Prostate gland (tissue), 2 donors: ENCODE results near the gene PBRM1. TPM values are rescaled to one million over a fixed set of nuclear protein-coding genes. Genes with fewer than 3 reads are reported as not detected.

Experiments used
- DNase-seq: peaks from one replicate; pipeline ENCODE4 v3.0.0-alpha.2; 2019; ENCODE audit warnings: low spot score
- H3K27ac ChIP-seq, 2 donors: fragments of 200-600 bp; sonication (generic); 2 replicates each; pipeline ENCODE4 v1.5.1; 2017 to 2019
- H3K27me3 ChIP-seq: fragments of 200-600 bp; sonication (generic); replicated peaks from 2 replicates; pipeline ENCODE4 v1.5.1; 2019; ENCODE audit not compliant: insufficient read depth
- H3K36me3 ChIP-seq, 2 donors: fragments of 200-600 bp; sonication (generic); 1 replicate in 1 of 2; 2 replicates in 1 of 2; pipeline versions ENCODE4 v1.5.1 to v1.8.1; 2017 to 2019
- H3K4me1 ChIP-seq: fragments of 200-600 bp; sonication (generic); replicated peaks from 2 replicates; pipeline ENCODE4 v1.5.1; 2019
- H3K4me3 ChIP-seq, 2 donors: fragments of 200-600 bp; sonication (generic); 2 replicates each; pipeline ENCODE4 v1.5.1; 2017 to 2019
- H3K9me3 ChIP-seq: fragments of 200-600 bp; sonication (generic); 2 replicates; pipeline ENCODE4 v1.5.1; 2017
- CTCF ChIP-seq, 4 experiments: fragments of 200-600 bp in 2 of 4; fragments of 450-650 bp in 2 of 4; sonication (generic) in 2 of 4; IDR thresholded peaks; 1 replicate in 3 of 4; 2 replicates in 1 of 4; pipeline ENCODE4 v1.5.1; 2016 to 2019; ENCODE audit warnings: antibody characterized with exemption in 4 of 4, mild to moderate bottlenecking in 2 of 4, moderate library complexity in 2 of 4
- POLR2A ChIP-seq: fragments of 450-650 bp; IDR thresholded peaks from one replicate; pipeline ENCODE4 v1.6.1; 2016; ENCODE audit warnings: antibody characterized with exemption, mild to moderate bottlenecking
- POLR2AphosphoS5 ChIP-seq: sonication (generic); formaldehyde crosslinking; IDR thresholded peaks from one replicate; pipeline ENCODE4 v1.6.1; 2017; ENCODE audit warnings: antibody characterized with exemption
- WGBS: methylation state at CpG from one replicate; pipeline ENCODE4 v1.1.5; 2018; 5-methylcytosine and 5-hydroxymethylcytosine counted together
- intact Hi-C: fragments of 100-400 bp; cut with DNase I; formaldehyde crosslinking; loops from one replicate; pipeline ENCODE4 v1.14.2; 2022
- total RNA-seq, 2 donors: library from RNA; depleted of rRNA; stranded (reverse); fragments of >200 nt; gene quantifications; one replicate each; pipeline ENCODE4 v1.1.0, GENCODE V29; 2016

The PBRM1 gene
- total RNA-seq, 2 donors from 2014 or later, result 72.5 to 77.5 TPM

DNA sequence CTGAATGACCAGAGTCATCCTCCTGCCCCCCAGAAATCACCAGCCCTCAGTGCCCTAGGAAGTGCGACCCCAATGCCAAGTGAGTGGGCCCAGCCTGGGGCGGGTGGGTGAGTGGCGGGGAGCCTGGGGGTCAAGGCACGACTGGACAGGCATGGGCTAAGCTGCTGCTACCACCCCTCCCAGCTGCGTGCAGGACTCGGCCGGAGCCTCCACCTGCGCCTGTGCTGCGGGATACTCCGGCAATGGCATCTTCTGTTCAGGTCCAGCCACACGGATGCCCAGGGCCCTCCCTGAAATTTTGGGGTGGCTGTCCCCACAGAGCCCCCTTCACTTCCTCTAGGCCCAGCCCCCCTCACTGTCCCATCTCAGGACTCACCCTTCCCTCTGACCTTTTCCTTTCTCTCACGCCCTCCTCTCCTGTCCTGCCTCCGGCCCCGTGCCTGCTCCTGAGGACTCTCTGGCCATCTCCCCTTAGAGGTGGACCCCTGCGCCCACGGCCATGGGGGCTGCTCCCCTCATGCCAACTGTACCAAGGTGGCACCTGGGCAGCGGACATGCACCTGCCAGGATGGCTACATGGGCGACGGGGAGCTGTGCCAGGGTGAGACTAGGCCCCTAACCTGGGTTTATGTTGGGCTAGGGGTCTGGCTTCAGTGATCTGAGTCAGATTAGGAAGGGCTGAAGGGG is 169.1 kb downstream of the PBRM1 start:
- H3K4me1 ChIP-seq, result no peaks in the 10 kb centered on the region
- DNase-seq, result no peak
- TF ChIP-seq POLR2AphosphoS5, result no peak
- TF ChIP-seq CTCF (IDR thresholded peaks at IDR 0.05), result no peak
- TF ChIP-seq POLR2A, result no peak
- intact Hi-C loops, result no loop called here
- H3K27ac ChIP-seq, result no peak overlapping the region
- H3K27me3 ChIP-seq, result no peaks in the 10 kb centered on the region
- 93% methylated on average over 18 of the region's 19 CpGs for WGBS
- no peaks in the 10 kb centered on the region for H3K36me3 ChIP-seq
- no peak overlapping the region for H3K4me3 ChIP-seq
- H3K9me3 ChIP-seq, result no peaks in the 10 kb centered on the region

DNA sequence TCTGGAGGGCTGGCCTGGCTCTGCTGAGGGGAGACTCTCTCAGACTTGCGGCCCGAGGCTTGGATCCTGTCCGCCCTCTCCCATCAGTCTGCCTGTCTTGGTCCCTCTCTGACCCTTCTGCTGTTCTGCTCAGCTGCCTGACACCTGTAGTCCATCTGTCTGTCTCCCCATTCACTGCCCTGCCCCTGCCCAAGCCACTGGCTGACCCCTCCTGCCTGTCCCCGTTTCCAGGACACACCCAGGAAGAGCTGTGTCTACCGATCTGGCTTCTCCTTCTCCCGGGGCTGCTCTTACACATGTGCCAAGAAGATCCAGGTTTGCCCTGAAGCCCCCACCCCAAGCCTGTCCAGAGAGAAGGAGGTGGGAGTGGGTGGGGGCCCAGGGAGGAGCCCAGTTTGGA is 170.5 kb downstream of the PBRM1 start:
- H3K4me3 ChIP-seq, result no peak overlapping the region
- DNase-seq, result no peak
- no peaks in the 10 kb centered on the region for H3K9me3 ChIP-seq
- intact Hi-C loops, result no loop called here
- H3K36me3 ChIP-seq, result no peaks in the 10 kb centered on the region
- no peak overlapping the region for H3K27ac ChIP-seq
- H3K4me1 ChIP-seq, result no peaks in the 10 kb centered on the region
- H3K27me3 ChIP-seq, result no peaks in the 10 kb centered on the region
- 56% methylated on average over 6 of the region's 6 CpGs for WGBS
- TF ChIP-seq CTCF (IDR thresholded peaks at IDR 0.05) (no peak), POLR2AphosphoS5 (no peak), POLR2A (no peak)

DNA sequence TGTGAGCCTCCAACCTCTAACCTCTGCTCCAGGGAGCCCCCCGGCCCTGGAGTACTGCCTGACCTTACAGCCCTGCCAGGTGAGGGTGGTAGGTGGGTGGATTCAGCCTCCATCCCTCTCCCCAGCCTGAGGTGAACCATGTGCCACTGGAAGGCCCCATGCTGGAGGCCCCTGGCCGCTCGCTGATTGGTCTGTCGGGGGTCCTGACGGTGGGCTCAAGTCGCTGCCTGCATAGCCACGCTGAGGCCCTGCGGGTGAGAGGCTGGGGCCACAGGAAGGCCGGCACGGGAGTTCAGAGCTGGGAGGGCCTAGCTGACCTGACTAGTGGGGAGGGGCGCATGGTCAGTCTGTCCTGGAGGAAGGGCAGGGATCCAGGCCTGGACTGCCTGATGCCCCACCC is 171.1 kb downstream of the PBRM1 start:
- Histone ChIP-seq H3K27me3 (no peaks in the 10 kb centered on the region), H3K9me3 (no peaks in the 10 kb centered on the region), H3K36me3 (no peaks in the 10 kb centered on the region), H3K4me1 (no peaks in the 10 kb centered on the region), H3K4me3 (no peak overlapping the region), H3K27ac (no peak overlapping the region)
- DNase-seq, result no peak
- TF ChIP-seq POLR2AphosphoS5 (no peak), CTCF (IDR thresholded peaks at IDR 0.05) (no peak), POLR2A (no peak)
- intact Hi-C loops, result no loop called here
- WGBS, result 78% methylated on average over 11 of the region's 11 CpGs

DNA sequence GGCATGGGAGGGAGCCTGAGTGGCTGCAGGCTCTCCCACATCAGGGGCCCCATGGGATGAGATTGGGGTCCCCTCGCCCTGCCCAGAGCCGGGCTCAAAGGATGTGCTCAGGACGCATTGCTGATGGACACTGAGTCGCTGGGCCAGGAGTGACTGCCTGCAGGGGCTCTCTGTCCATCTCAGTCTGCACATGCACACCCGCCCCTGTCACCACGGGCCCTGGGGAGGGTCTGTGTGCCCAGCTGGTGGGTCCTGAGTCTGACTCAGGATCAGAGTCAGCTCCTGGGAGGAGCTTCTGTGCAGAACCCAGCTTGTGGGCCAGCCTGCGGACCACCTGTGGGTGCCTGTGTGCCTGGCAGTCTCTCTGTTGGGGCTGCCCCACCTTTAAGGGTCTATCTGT is 172.4 kb downstream of the PBRM1 start:
- DNase-seq, result no peak
- no peak for TF ChIP-seq POLR2AphosphoS5
- TF ChIP-seq CTCF (IDR thresholded peaks at IDR 0.05), result no peak
- TF ChIP-seq POLR2A, result no peak
- no peaks in the 10 kb centered on the region for H3K36me3 ChIP-seq
- no peak overlapping the region for H3K4me3 ChIP-seq
- no peaks in the 10 kb centered on the region for H3K4me1 ChIP-seq
- whole genome bisulfite sequencing, result 90% methylated on average over 6 of the region's 7 CpGs
- no peaks in the 10 kb centered on the region for H3K9me3 ChIP-seq
- intact Hi-C loops, result no loop called here
- no peaks in the 10 kb centered on the region for H3K27me3 ChIP-seq
- no peak overlapping the region for H3K27ac ChIP-seq

- Histone ChIP-seq H3K4me3 (no peak overlapping the region), H3K36me3 (no peaks in the 10 kb centered on the region), H3K9me3 (no peaks in the 10 kb centered on the region), H3K27ac (no peak overlapping the region), H3K27me3 (no peaks in the 10 kb centered on the region), H3K4me1 (no peaks in the 10 kb centered on the region)
- 73% methylated on average over 17 of the region's 17 CpGs for WGBS
- intact Hi-C loops, result no loop called here
- DNase-seq, result no peak
- TF ChIP-seq POLR2AphosphoS5 (no peak), CTCF (IDR thresholded peaks at IDR 0.05) (no peak), POLR2A (no peak)
These were observed 173.0 kb downstream of the PBRM1 start for GRCh38 chr3:52512727-52513126.
